Keratinocyte (primary cell): Measurements from ENCODE around the gene CXorf58.

Experiments
- EZH2 ChIP-seq: IDR thresholded peaks from one replicate; pipeline ENCODE4 v1.6.1; 2012; ENCODE audit warnings: inconsistent platforms, mild to moderate bottlenecking, low read length, moderate library complexity
- TF ChIP-seq, protein P1 (sequence below), 3 experiments: IDR thresholded peaks in 1 of 3; conservative IDR thresholded peaks in 1 of 3; optimal IDR thresholded peaks in 1 of 3; 2 replicates in 2 of 3; 3 replicates in 1 of 3; pipeline versions ENCODE3 to v1.5.1; 2011; ENCODE audit warnings: low read length in 3 of 3, mild to moderate bottlenecking in 3 of 3, moderate library complexity in 2 of 3, control low read depth in 1 of 3, inconsistent platforms in 1 of 3; ENCODE audit not compliant: insufficient read depth in 2 of 3; ENCODE audit errors: extremely low read depth in 1 of 3

DNA sequence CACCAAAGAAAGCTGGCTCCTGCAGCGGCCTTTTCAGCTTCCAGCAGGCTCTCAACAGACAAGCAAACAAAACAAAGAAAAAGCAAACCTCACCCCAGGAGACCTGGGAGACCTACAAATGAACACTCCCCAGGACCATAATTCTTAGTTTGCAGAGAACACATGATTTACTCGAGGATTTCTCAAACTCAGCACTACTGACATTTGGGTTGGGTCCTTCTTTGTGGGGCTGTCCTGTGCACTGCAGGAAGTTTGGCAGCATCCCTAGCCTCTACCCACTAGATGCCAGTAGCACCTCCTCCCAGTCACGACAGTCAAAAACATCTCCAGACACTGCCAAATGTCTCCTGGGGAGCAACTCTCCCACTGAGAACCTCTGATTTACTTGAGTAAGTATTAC is 22.0 kb upstream of the CXorf58 start:
- TF ChIP-seq, protein P1, sequence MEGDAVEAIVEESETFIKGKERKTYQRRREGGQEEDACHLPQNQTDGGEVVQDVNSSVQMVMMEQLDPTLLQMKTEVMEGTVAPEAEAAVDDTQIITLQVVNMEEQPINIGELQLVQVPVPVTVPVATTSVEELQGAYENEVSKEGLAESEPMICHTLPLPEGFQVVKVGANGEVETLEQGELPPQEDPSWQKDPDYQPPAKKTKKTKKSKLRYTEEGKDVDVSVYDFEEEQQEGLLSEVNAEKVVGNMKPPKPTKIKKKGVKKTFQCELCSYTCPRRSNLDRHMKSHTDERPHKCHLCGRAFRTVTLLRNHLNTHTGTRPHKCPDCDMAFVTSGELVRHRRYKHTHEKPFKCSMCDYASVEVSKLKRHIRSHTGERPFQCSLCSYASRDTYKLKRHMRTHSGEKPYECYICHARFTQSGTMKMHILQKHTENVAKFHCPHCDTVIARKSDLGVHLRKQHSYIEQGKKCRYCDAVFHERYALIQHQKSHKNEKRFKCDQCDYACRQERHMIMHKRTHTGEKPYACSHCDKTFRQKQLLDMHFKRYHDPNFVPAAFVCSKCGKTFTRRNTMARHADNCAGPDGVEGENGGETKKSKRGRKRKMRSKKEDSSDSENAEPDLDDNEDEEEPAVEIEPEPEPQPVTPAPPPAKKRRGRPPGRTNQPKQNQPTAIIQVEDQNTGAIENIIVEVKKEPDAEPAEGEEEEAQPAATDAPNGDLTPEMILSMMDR (optimal IDR thresholded peaks at IDR 0.05 in 1 of 3, IDR thresholded peaks at IDR 0.05 in 1 of 3, conservative IDR thresholded peaks at IDR 0.05 in 1 of 3; ENCODE audit: extremely low read depth in 1 of 3, insufficient read depth in 2 of 3, low read length in 3 of 3): no peak
- no peak for TF ChIP-seq EZH2
